GM10248 (cell line): ENCODE results near the gene OTOP1.
A peak's percentile ranks its signal among the peaks of the same experiment; 100 is the strongest.
"Not testable (repeated sequence)": the region's sequence is repeated elsewhere in the genome, so short reads cannot be mapped to it uniquely, and the experiment has no call there.

Experiments
- CTCF ChIA-PET: fragments of 300-600 bp; sonication (Branson Sonifier 250); formaldehyde crosslinking; extraction: SDS; loops from one replicate; lab custom pipeline; 2021; ENCODE audit warnings: antibody characterized with exemption; lab: Yijun Ruan, JAX
- POLR2A ChIA-PET: fragments of 350-650 bp; sonication (Branson Sonifier 250); formaldehyde crosslinking; extraction: SDS; loops from one replicate; lab custom pipeline; 2020; ENCODE audit warnings: antibody characterized with exemption; lab: Yijun Ruan, JAX
- DNase-seq: peaks from one replicate; pipeline ENCODE4 v3.0.0; 2012; ENCODE audit errors: extremely low spot score
- TF ChIP-seq, protein P1 (sequence below): IDR thresholded peaks from 2 replicates; pipeline ENCODE4 v1.5.1; 2012; ENCODE audit warnings: mild to moderate bottlenecking, low read depth; ENCODE audit errors: extremely low read depth, missing control alignments, control extremely low read depth

Gene OTOP1

DNA sequence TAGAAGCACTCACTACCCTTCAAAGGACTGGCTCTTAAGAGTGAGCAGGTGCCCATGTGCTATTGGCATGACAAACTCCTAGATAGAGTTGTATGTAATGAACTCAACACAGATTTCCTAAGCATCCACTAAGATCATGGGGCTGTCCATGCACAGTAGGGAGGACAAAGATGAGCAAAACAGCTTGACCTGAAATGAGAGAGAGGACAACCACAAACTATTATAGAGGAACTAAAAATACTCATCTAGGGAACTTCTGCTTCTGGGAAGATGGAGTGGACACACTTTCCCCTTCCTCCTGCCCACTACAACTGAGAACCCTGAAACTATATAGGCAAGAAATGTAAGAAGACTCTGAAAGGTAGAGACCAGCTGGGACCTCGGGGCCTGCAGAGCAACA lies 42.0 kb upstream of the OTOP1 start:
- ChIA-PET CTCF (interaction anchor here (1.3 to 2.9 kb wide), 3 partner anchors 9 to 18 kb away, joined by 3 to 17 read pairs (median 4); no protein-coding TSS in a partner anchor), POLR2A (no interaction called here)
- TF ChIP-seq, protein P1, sequence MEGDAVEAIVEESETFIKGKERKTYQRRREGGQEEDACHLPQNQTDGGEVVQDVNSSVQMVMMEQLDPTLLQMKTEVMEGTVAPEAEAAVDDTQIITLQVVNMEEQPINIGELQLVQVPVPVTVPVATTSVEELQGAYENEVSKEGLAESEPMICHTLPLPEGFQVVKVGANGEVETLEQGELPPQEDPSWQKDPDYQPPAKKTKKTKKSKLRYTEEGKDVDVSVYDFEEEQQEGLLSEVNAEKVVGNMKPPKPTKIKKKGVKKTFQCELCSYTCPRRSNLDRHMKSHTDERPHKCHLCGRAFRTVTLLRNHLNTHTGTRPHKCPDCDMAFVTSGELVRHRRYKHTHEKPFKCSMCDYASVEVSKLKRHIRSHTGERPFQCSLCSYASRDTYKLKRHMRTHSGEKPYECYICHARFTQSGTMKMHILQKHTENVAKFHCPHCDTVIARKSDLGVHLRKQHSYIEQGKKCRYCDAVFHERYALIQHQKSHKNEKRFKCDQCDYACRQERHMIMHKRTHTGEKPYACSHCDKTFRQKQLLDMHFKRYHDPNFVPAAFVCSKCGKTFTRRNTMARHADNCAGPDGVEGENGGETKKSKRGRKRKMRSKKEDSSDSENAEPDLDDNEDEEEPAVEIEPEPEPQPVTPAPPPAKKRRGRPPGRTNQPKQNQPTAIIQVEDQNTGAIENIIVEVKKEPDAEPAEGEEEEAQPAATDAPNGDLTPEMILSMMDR, result no peak
- no peak for DNase-seq

DNA sequence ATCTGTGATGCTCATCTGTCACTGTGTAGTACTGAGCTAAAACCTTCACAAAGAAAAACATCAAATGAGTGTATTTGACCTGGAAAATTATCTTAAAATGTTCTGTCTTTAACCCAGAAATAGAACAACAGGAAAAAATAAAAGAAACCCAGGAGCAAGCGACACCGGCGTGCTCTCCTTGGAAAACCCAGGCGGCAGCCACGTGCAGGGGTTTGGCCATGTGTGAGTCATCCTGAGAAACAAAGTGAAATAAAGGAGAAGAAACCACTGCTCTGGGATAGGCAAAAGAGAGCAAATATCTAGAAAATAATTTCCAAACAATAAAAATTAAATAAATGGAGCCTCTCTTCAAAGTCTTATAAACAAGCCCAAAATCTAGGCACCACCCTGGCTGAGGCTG lies 41.3 kb upstream of the OTOP1 start:
- no peak for DNase-seq
- ChIA-PET POLR2A (no interaction called here), CTCF (interaction anchor here (1.3 to 2.9 kb wide), 5 partner anchors 8 to 18 kb away, joined by 3 to 17 read pairs (median 4); no protein-coding TSS in a partner anchor)
- TF ChIP-seq, protein P1, result no peak

DNA sequence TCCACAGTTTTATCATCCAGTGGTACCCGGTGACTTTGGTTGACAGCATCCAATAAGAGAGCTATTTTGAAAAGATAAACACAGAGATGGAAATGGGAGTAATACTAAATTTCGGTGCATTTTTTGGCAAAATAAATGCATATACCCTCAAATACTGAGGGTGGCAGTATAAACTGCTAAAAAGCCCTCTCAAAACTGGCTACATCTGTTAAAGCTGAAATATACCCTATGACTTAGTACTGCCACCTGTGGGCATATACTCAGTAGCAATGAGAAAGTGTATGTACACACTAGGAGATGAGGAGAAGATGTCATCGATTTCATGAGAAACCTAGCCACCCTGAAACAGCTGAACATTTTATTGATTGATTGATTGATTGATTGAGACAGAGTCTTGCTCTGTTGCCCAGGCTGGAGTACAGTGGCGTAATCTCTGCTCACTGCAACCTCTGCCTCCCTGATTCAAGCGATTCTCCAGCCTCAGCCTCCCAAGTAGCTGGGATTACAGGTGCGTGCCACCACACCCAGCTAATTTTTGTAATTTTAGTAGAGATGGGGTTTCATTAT lies 33.5 kb upstream of the OTOP1 start:
- ChIA-PET CTCF (interaction anchor here (0.8 to 3.4 kb wide), 10 partner anchors 8 to 171 kb away, joined by 3 to 16 read pairs (median 4); partner anchors contain the start of gene TMEM128), POLR2A (no interaction called here)
- DNase-seq, result peak; percentile 50
- TF ChIP-seq, protein P1, result peak; percentile 16

DNA sequence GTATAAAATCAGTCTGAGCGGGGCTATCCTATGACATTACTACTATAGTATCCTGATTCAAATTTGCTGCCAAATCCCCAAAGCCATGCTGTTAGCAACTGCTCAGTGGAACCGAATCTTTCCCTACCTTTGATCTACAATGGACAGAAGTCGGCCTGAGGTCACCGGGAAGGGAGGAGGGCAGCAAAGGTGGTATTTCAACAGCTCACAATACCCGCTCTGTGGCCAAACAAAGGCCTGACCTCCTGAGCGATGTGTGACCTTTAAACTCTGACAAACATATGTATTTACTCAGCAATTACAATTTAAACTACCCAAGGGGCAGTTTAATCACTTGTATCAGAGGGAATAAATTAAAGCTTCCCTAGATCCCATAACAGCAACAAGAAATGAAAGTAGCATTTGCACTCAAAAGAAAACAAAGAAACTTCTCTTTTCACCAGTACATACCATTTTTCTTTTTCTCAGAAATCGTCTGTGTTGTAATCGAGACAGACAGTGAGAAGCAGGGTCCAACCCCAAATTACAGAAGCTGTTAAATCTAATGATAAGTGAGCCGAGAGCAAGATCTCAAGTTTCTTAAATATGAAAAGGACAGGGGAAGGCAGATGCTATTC lies 32.9 kb upstream of the OTOP1 start:
- TF ChIP-seq, protein P1, result no peak
- CTCF ChIA-PET, result interaction anchor here (0.8 to 3.4 kb wide), 11 partner anchors 8 to 172 kb away, joined by 3 to 16 read pairs (median 5); partner anchors contain the start of gene TMEM128
- DNase-seq, result no peak
- POLR2A ChIA-PET, result no interaction called here

GRCh38 chr4:4257705-4258104 lies 31.0 kb upstream of the OTOP1 start:
- CTCF ChIA-PET, result interaction anchor here (1.6 kb wide), 1 partner anchor 80 kb away, joined by 5 read pairs; no protein-coding TSS in a partner anchor
- DNase-seq, POLR2A ChIA-PET: not testable (repeated sequence)

GRCh38 chr4:4256799-4257198 lies 30.1 kb upstream of the OTOP1 start:
- ChIA-PET CTCF (interaction anchor here (0.9 to 1.1 kb wide), 2 partner anchors 9 to 82 kb away, joined by 3 to 5 read pairs; partner anchors contain the start of gene TMEM128), POLR2A (no interaction called here)
- TF ChIP-seq, protein P1, result no peak
- no peak for DNase-seq

- CTCF ChIA-PET, result interaction anchor here (1.3 to 1.8 kb wide), 5 partner anchors 13 to 81 kb away, joined by 3 to 6 read pairs (median 4); no protein-coding TSS in a partner anchor
- TF ChIP-seq, protein P1, result no peak
- POLR2A ChIA-PET, result no interaction called here
- DNase-seq, result no peak
These were observed 27.9 kb upstream of the OTOP1 start for GRCh38 chr4:4254666-4255065.
